CD4-positive, alpha-beta T cell treated with Interleukin-17A for 4 hours (primary cell): ENCODE measurements around the gene BPHL.
A peak's percentile ranks its signal among the peaks of the same experiment; 100 is the strongest.
"Not testable (repeated sequence)": the region's sequence is repeated elsewhere in the genome, so short reads cannot be mapped to it uniquely, and the experiment has no call there.

ENCODE experiments used
- DNase-seq: peaks from one replicate; pipeline ENCODE4 v3.0.0-alpha.2; 2020; ENCODE audit warnings: mixed read lengths

BPHL gene

GRCh38 chr6:3157131-3157933 is 38.8 kb downstream of the BPHL start, which contains the start of gene TUBB2A:
TUBB2A (minus strand) TSS chr6:3157544; CDS start chr6:3157463, 81 bp downstream.
- DNase-seq: peak; percentile 91

- DNase-seq: peak; percentile 81
Observed at GRCh38 chr6:3159805-3160781, 41.6 kb downstream of the BPHL start.

- no peak for DNase-seq
Observed at GRCh38 chr6:3162067-3162497, 43.6 kb downstream of the BPHL start.

GRCh38 chr6:3162565-3163247 is 44.2 kb downstream of the BPHL start:
- DNase-seq: peak; percentile 79

- no peak for DNase-seq
Observed at GRCh38 chr6:3163248-3163594, 44.7 kb downstream of the BPHL start.

GRCh38 chr6:3164388-3164787 is 45.9 kb downstream of the BPHL start:
- no peak for DNase-seq

- no peak for DNase-seq
Observed at GRCh38 chr6:3165631-3166534, 47.4 kb downstream of the BPHL start.

GRCh38 chr6:3166535-3167225 is 48.2 kb downstream of the BPHL start:
- DNase-seq: not testable (repeated sequence)

- DNase-seq: not testable (repeated sequence)
Observed at GRCh38 chr6:3168046-3168445, 49.5 kb downstream of the BPHL start.

- not testable (repeated sequence) for DNase-seq
Observed at GRCh38 chr6:3170676-3171075, 52.2 kb downstream of the BPHL start.

- DNase-seq: not testable (repeated sequence)
Observed at GRCh38 chr6:3171313-3172175, 53.0 kb downstream of the BPHL start.

- DNase-seq: not testable (repeated sequence)
Observed at GRCh38 chr6:3172789-3173188, 54.3 kb downstream of the BPHL start.

GRCh38 chr6:3173636-3174089 is 55.2 kb downstream of the BPHL start:
- not testable (repeated sequence) for DNase-seq

GRCh38 chr6:3175715-3176402 is 57.3 kb downstream of the BPHL start:
- DNase-seq: no peak

- peak; percentile 47 for DNase-seq
Observed at GRCh38 chr6:3176562-3177355, 58.2 kb downstream of the BPHL start.

- DNase-seq: not testable (repeated sequence)
Observed at GRCh38 chr6:3178666-3179065, 60.2 kb downstream of the BPHL start.

GRCh38 chr6:3179945-3180344 is 61.4 kb downstream of the BPHL start:
- not testable (repeated sequence) for DNase-seq

- DNase-seq: no peak
Observed at GRCh38 chr6:3181105-3181504, 62.6 kb downstream of the BPHL start.

GRCh38 chr6:3183066-3183465 is 64.6 kb downstream of the BPHL start:
- DNase-seq: no peak
